ENCODE results near the gene EPHB2.

The EPHB2 gene

DNA sequence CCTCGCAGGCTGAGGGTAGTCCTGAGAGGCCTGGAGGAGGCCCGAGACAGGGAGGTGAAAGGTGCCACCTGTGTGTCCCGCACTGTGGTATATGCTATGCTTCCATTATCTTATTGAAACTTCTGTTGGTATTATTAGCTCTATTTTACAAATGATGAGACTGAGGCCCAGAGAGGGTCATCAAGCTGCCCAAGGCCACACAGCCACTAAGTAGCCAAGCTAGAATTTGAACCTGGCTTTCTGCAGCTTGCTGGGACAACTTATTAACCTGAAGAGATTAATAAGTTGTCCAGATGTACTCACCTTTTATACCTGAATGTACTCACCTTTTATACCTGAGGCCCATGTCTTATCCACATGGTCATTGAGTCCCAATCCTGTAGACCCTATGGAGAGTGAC, 83.0 kb downstream of the EPHB2 start:
- TF ChIP-seq, protein P1, sequence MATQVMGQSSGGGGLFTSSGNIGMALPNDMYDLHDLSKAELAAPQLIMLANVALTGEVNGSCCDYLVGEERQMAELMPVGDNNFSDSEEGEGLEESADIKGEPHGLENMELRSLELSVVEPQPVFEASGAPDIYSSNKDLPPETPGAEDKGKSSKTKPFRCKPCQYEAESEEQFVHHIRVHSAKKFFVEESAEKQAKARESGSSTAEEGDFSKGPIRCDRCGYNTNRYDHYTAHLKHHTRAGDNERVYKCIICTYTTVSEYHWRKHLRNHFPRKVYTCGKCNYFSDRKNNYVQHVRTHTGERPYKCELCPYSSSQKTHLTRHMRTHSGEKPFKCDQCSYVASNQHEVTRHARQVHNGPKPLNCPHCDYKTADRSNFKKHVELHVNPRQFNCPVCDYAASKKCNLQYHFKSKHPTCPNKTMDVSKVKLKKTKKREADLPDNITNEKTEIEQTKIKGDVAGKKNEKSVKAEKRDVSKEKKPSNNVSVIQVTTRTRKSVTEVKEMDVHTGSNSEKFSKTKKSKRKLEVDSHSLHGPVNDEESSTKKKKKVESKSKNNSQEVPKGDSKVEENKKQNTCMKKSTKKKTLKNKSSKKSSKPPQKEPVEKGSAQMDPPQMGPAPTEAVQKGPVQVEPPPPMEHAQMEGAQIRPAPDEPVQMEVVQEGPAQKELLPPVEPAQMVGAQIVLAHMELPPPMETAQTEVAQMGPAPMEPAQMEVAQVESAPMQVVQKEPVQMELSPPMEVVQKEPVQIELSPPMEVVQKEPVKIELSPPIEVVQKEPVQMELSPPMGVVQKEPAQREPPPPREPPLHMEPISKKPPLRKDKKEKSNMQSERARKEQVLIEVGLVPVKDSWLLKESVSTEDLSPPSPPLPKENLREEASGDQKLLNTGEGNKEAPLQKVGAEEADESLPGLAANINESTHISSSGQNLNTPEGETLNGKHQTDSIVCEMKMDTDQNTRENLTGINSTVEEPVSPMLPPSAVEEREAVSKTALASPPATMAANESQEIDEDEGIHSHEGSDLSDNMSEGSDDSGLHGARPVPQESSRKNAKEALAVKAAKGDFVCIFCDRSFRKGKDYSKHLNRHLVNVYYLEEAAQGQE (IDR thresholded peaks at IDR 0.05; ENCODE audit: insufficient read depth in 1 of 2, low read depth in 2 of 2, low read length in 2 of 2), result no peak
- no peak for TF ChIP-seq FOXP2 (optimal IDR thresholded peaks at IDR 0.05; ENCODE audit: borderline replicate concordance, extremely low read depth, extremely low read length, insufficient read depth)

DNA sequence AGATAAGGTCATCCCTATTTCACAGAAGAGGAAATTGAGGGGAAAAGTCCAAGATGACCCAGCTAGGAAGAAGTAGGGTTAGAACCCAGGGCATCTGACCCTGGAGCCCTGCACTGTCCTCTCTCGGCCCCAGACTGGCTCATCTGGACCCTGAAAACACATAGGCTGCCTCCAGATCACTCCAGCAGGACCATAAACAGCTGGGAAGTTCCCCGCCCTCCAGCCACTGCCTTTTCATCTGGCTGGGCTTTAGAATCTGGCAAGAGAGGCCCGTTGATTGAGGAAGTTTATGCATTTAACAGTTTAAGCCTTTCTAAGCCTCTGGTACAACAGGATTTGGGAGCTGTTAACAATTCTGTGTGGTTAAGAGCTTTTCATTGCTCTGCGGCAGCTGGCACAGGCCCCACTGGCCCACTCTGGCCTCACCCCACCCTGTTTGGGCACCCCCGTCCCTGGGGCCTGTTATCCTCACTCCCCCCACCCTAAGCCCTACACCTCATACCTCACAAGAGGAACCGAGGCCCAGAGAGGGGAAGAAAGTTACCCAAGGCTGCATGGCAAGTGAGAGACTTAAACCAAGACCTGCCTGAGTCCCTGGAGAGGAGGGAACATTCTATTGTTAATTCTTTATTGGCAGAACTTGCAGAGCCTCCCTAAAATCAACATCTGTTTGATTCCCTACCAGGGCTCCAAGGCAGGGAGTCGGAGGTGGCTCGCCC, 84.2 kb downstream of the EPHB2 start:
- TF ChIP-seq TAF1 (IDR thresholded peaks at IDR 0.05; ENCODE audit: borderline replicate concordance, insufficient read depth, low read length) (no peak), POLR2AphosphoS5 (IDR thresholded peaks at IDR 0.05; ENCODE audit: low read depth, low read length) (no peak), SIN3A (IDR thresholded peaks at IDR 0.05; ENCODE audit: borderline replicate concordance, insufficient read depth, low read length) (no peak)

GRCh38 chr1:22795366-22795714, 84.7 kb downstream of the EPHB2 start:
- TF ChIP-seq TAF1 (IDR thresholded peaks at IDR 0.05; ENCODE audit: borderline replicate concordance, insufficient read depth, low read length), result no peak
- no peak for TF ChIP-seq FOXP2 (optimal IDR thresholded peaks at IDR 0.05; ENCODE audit: borderline replicate concordance, extremely low read depth, extremely low read length, insufficient read depth)

GRCh38 chr1:22796642-22797041, 86.0 kb downstream of the EPHB2 start:
- TF ChIP-seq FOXP2 (optimal IDR thresholded peaks at IDR 0.05; ENCODE audit: borderline replicate concordance, extremely low read depth, extremely low read length, insufficient read depth) (no peak), SIN3A (IDR thresholded peaks at IDR 0.05; ENCODE audit: borderline replicate concordance, insufficient read depth, low read length) (no peak), TAF1 (IDR thresholded peaks at IDR 0.05; ENCODE audit: borderline replicate concordance, insufficient read depth, low read length) (no peak), POLR2AphosphoS5 (IDR thresholded peaks at IDR 0.05; ENCODE audit: low read depth, low read length) (no peak)
- TF ChIP-seq, protein P1 (IDR thresholded peaks at IDR 0.05; ENCODE audit: insufficient read depth in 1 of 2, low read depth in 2 of 2, low read length in 2 of 2), result no peak

DNA sequence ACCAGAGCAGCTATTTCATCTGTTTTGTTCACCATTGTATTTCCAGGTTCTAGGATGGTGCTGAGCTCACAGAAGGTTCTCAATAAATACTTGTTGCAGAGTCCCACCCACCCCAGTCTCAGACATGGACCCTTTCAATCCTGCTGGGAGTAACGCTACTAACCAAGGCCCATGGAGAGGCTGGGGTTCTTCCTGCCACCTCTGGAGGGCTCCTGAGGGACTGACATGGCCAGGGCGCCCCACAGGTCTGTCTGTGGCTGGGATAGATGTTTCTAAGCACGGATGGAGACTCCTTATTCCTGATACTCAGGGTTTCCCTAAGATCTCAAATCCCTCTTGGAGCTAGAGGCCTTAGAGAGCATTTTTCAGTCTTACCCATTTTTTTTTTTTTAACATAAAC, 87.4 kb downstream of the EPHB2 start:
- no peak for TF ChIP-seq SIN3A (IDR thresholded peaks at IDR 0.05; ENCODE audit: borderline replicate concordance, insufficient read depth, low read length)
- TF ChIP-seq, protein P1 (IDR thresholded peaks at IDR 0.05; ENCODE audit: insufficient read depth in 1 of 2, low read depth in 2 of 2, low read length in 2 of 2), result no peak
- no peak for TF ChIP-seq FOXP2 (optimal IDR thresholded peaks at IDR 0.05; ENCODE audit: borderline replicate concordance, extremely low read depth, extremely low read length, insufficient read depth)
- no peak for TF ChIP-seq POLR2AphosphoS5 (IDR thresholded peaks at IDR 0.05; ENCODE audit: low read depth, low read length)
- no peak for TF ChIP-seq TAF1 (IDR thresholded peaks at IDR 0.05; ENCODE audit: borderline replicate concordance, insufficient read depth, low read length)

DNA sequence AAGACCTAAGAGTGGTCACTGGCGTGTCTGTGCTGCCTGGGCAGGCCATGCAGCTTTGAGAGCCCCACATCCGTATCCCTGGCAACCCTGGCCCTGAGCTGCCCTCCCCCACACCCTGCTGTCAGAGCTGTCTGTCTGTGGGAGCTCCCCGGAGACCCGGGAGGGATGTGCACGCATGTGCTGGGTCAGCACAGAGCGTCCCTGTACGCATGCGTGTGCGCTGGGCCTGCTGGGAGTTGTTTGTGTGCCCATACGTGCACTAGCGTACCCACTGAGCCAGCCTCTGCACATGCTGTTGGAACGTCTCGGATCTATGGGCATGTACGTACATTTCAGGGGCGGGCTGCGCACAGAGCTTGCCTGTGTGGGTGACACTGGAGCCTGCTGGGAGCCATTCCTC, 89.3 kb downstream of the EPHB2 start:
- no peak for TF ChIP-seq TAF1 (IDR thresholded peaks at IDR 0.05; ENCODE audit: borderline replicate concordance, insufficient read depth, low read length)

GRCh38 chr1:22800629-22801028, 90.0 kb downstream of the EPHB2 start:
- TF ChIP-seq, protein P1 (IDR thresholded peaks at IDR 0.05; ENCODE audit: insufficient read depth in 1 of 2, low read depth in 2 of 2, low read length in 2 of 2), result no peak
- TF ChIP-seq SIN3A (IDR thresholded peaks at IDR 0.05; ENCODE audit: borderline replicate concordance, insufficient read depth, low read length) (no peak), TAF1 (IDR thresholded peaks at IDR 0.05; ENCODE audit: borderline replicate concordance, insufficient read depth, low read length) (no peak), POLR2AphosphoS5 (IDR thresholded peaks at IDR 0.05; ENCODE audit: low read depth, low read length) (no peak), FOXP2 (optimal IDR thresholded peaks at IDR 0.05; ENCODE audit: borderline replicate concordance, extremely low read depth, extremely low read length, insufficient read depth) (no peak)

All from PFSK-1 (cell line).